MCF 10A (cell line): ENCODE results near the gene KDM4B. TPM values are rescaled to one million over a fixed set of nuclear protein-coding genes. Genes with fewer than 3 reads are reported as not detected.
A peak's percentile ranks its signal among the peaks of the same experiment; 100 is the strongest.
"Not testable (repeated sequence)": the region's sequence is repeated elsewhere in the genome, so short reads cannot be mapped to it uniquely, and the experiment has no call there.

Experiments
- BruUV-seq: library from RNA; stranded (reverse); fragments of 400-500 nt; replicated peaks from 2 replicates; lab custom pipeline; 2021; lab: Mats Ljungman, UMichigan
- CTCF ChIA-PET: fragments of 300-600 bp; sonication (Branson Sonifier 250); formaldehyde crosslinking; extraction: SDS; loops from one replicate; lab custom pipeline; 2021; ENCODE audit warnings: antibody characterized with exemption, inconsistent platforms; lab: Yijun Ruan, JAX
- POLR2A ChIA-PET: fragments of 300-600, 350-650 bp; sonication (Branson Sonifier 250); formaldehyde crosslinking; extraction: SDS; loops from one replicate; lab custom pipeline; 2020; ENCODE audit warnings: antibody characterized with exemption, inconsistent platforms; lab: Yijun Ruan, JAX
- DNase-seq: peaks from one replicate; pipeline ENCODE4 v3.0.0-alpha.2; 2018; ENCODE audit not compliant: unreplicated experiment
- H3K27ac Mint-ChIP-seq: one replicate; pipeline ENCODE4 v1.8.0; 2022; ENCODE audit warnings: mild to moderate bottlenecking, low read depth, mixed read lengths; ENCODE audit not compliant: unreplicated experiment
- H3K27me3 Mint-ChIP-seq: one replicate; pipeline ENCODE4 v1.8.0; 2022; ENCODE audit warnings: mixed read lengths; ENCODE audit not compliant: insufficient read depth, unreplicated experiment
- H3K36me3 Mint-ChIP-seq: one replicate; pipeline ENCODE4 v1.8.0; 2022; ENCODE audit warnings: mild to moderate bottlenecking, moderate library complexity, mixed read lengths; ENCODE audit not compliant: insufficient read depth, unreplicated experiment
- H3K4me1 Mint-ChIP-seq: one replicate; pipeline ENCODE4 v1.8.0; 2022; ENCODE audit warnings: mixed read lengths; ENCODE audit not compliant: insufficient read depth, unreplicated experiment
- H3K4me3 Mint-ChIP-seq: one replicate; pipeline ENCODE4 v1.8.0; 2022; ENCODE audit warnings: mild to moderate bottlenecking, moderate library complexity, mixed read lengths; ENCODE audit not compliant: unreplicated experiment
- H3K9me3 Mint-ChIP-seq: one replicate; pipeline ENCODE4 v1.8.0; 2022; ENCODE audit warnings: mixed read lengths; ENCODE audit not compliant: unreplicated experiment
- CTCF ChIP-seq: fragments of 200-600 bp; IDR thresholded peaks from one replicate; pipeline ENCODE4 v1.8.0; 2022; ENCODE audit warnings: antibody characterized with exemption, mild to moderate bottlenecking; ENCODE audit not compliant: unreplicated experiment
- intact Hi-C: fragments of 100-400 bp; cut with micrococcal nuclease; formaldehyde crosslinking; loops from 2 replicates; pipeline ENCODE4 v1.14.1; 2022
- total RNA-seq: library from RNA; stranded (reverse); gene quantifications from 2 replicates; pipeline ENCODE4 v1.2.3, GENCODE V29; 2022

Gene KDM4B
- total RNA-seq, 1 experiment from 2014 or later, result 34.4 TPM

- DNase-seq, result peak; percentile 74
- Mint-ChIP-seq H3K27me3 (no peaks in the 10 kb centered on the region), H3K27ac (peak overlapping the region; percentile 66), H3K9me3 (no peaks in the 10 kb centered on the region), H3K4me1 (peaks cover 52% of the 10 kb centered on the region), H3K4me3 (peak overlapping the region; percentile 83), H3K36me3 (peaks cover 48% of the 10 kb centered on the region)
- TF ChIP-seq CTCF, result no peak
- intact Hi-C loops, result loop anchor here (5.0 kb wide), 1 partner anchor 60 kb away; no protein-coding TSS in a partner anchor
- ChIA-PET POLR2A (interaction anchor here (0.5 to 7.3 kb wide), 8 partner anchors 42 to 584 kb away, joined by 3 to 85 read pairs (median 4); partner anchors contain the start of gene PLIN3), CTCF (interaction anchor here (0.6 to 1.6 kb wide), 4 partner anchors 58 to 716 kb away, joined by 3 to 5 read pairs (median 4); no protein-coding TSS in a partner anchor)
- BruUV-seq, result no TSS peak
Measured at GRCh38 chr19:4972509-4973230, 3.8 kb downstream of the KDM4B start.

- H3K4me1 Mint-ChIP-seq, result peaks cover 48% of the 10 kb centered on the region
Measured at GRCh38 chr19:4974880-4975469, 6.1 kb downstream of the KDM4B start.

GRCh38 chr19:4975601-4976000 is 6.7 kb downstream of the KDM4B start:
- Mint-ChIP-seq H3K27ac (peak overlapping the region; percentile 91), H3K36me3 (peaks cover 44% of the 10 kb centered on the region), H3K4me1 (peaks cover 42% of the 10 kb centered on the region)
- H3K4me3 Mint-ChIP-seq, H3K9me3 Mint-ChIP-seq, DNase-seq, BruUV-seq, intact Hi-C loops, H3K27me3 Mint-ChIP-seq: not testable (repeated sequence)
- ChIA-PET CTCF (interaction anchor here (0.6 to 1.2 kb wide), 6 partner anchors 9 to 570 kb away, joined by 3 to 8 read pairs (median 3); no protein-coding TSS in a partner anchor), POLR2A (interaction anchor here (0.6 to 1.5 kb wide), 6 partner anchors 8 to 486 kb away, joined by 3 to 5 read pairs (median 4); partner anchors contain the start of genes FEM1A and PLIN3)

More at GRCh38 chr19:4974880-4975469, 6.1 kb downstream of the KDM4B start:
- no peaks in the 10 kb centered on the region for H3K9me3 Mint-ChIP-seq
- DNase-seq, result no peak
- peaks cover 47% of the 10 kb centered on the region for H3K36me3 Mint-ChIP-seq
- POLR2A ChIA-PET, result interaction anchor here (0.6 to 1.5 kb wide), 4 partner anchors 10 to 487 kb away, joined by 3 to 4 read pairs (median 4); partner anchors contain the start of gene FEM1A
- CTCF ChIA-PET, result interaction anchor here (0.6 kb wide), 2 partner anchors 174 to 570 kb away, joined by 3 read pairs; no protein-coding TSS in a partner anchor
- BruUV-seq, result no TSS peak
- intact Hi-C loops, result loop anchor here (5.0 kb wide), 1 partner anchor 63 kb away; no protein-coding TSS in a partner anchor
- TF ChIP-seq CTCF, result no peak
- H3K27ac Mint-ChIP-seq, result peak overlapping the region; percentile 61
- no peaks in the 10 kb centered on the region for H3K27me3 Mint-ChIP-seq
- no peak overlapping the region for H3K4me3 Mint-ChIP-seq

- H3K4me1 Mint-ChIP-seq, result peaks cover 32% of the 10 kb centered on the region
- ChIA-PET CTCF (interaction anchor here (0.7 to 1.2 kb wide), 4 partner anchors 25 to 125 kb away, joined by 3 to 8 read pairs (median 3); no protein-coding TSS in a partner anchor), POLR2A (interaction anchor here (0.7 to 1.5 kb wide), 6 partner anchors 9 to 185 kb away, joined by 3 to 5 read pairs (median 4); partner anchors contain the start of genes FEM1A and PLIN3)
- BruUV-seq, result no TSS peak
- intact Hi-C loops, result no loop called here
- peak overlapping the region; percentile 91 for H3K27ac Mint-ChIP-seq
- DNase-seq, result peak; percentile 97
- TF ChIP-seq CTCF, result peak; percentile 58
- H3K9me3 Mint-ChIP-seq, result no peaks in the 10 kb centered on the region
- H3K36me3 Mint-ChIP-seq, result peaks cover 38% of the 10 kb centered on the region
- peak overlapping the region; percentile 63 for H3K4me3 Mint-ChIP-seq
- no peaks in the 10 kb centered on the region for H3K27me3 Mint-ChIP-seq
Measured at GRCh38 chr19:4976401-4977298, 7.7 kb downstream of the KDM4B start.
